HG02623 (cell line): ENCODE data around the gene GAS7.
"Not testable (repeated sequence)": the region's sequence is repeated elsewhere in the genome, so short reads cannot be mapped to it uniquely, and the experiment has no call there.

ENCODE experiments used
- ATAC-seq: cut with Tn5 transposase; IDR thresholded peaks from one replicate; pipeline ENCODE4 v1.9.1; 2021; ENCODE audit warnings: moderate library complexity; ENCODE audit not compliant: unreplicated experiment

Gene GAS7

GRCh38 chr17:10031127-10031526 lies 167.3 kb downstream of the GAS7 start:
- ATAC-seq = no peak

- ATAC-seq = no peak
Measured at GRCh38 chr17:10029129-10029528, 169.3 kb downstream of the GAS7 start.

GRCh38 chr17:10025976-10026901 lies 172.2 kb downstream of the GAS7 start:
- no peak for ATAC-seq

- no peak for ATAC-seq
Measured at GRCh38 chr17:10025224-10025623, 173.2 kb downstream of the GAS7 start.

GRCh38 chr17:10022416-10022815 lies 176.0 kb downstream of the GAS7 start:
- no peak for ATAC-seq

GRCh38 chr17:10021272-10021984 lies 177.0 kb downstream of the GAS7 start:
- no peak for ATAC-seq

- ATAC-seq = no peak
Measured at GRCh38 chr17:10019941-10020451, 178.4 kb downstream of the GAS7 start.

- ATAC-seq = peak; percentile 55
Measured at GRCh38 chr17:10018461-10018891, 179.9 kb downstream of the GAS7 start.

GRCh38 chr17:10016958-10017570 lies 181.3 kb downstream of the GAS7 start:
- ATAC-seq = not testable (repeated sequence)

GRCh38 chr17:10013365-10014112 lies 184.9 kb downstream of the GAS7 start:
- peak; percentile 75 for ATAC-seq

- no peak for ATAC-seq
Measured at GRCh38 chr17:10010752-10011151, 187.7 kb downstream of the GAS7 start.

- ATAC-seq = no peak
Measured at GRCh38 chr17:10003705-10004104, 194.7 kb downstream of the GAS7 start.

GRCh38 chr17:10002567-10003360 lies 195.6 kb downstream of the GAS7 start:
- ATAC-seq = not testable (repeated sequence)

GRCh38 chr17:10001306-10001873 lies 197.0 kb downstream of the GAS7 start:
- ATAC-seq = no peak

GRCh38 chr17:9999919-10000695 lies 198.3 kb downstream of the GAS7 start:
- no peak for ATAC-seq

GRCh38 chr17:9998060-9998459 lies 200.3 kb downstream of the GAS7 start:
- no peak for ATAC-seq

- ATAC-seq = no peak
Measured at GRCh38 chr17:9994761-9995160, 203.6 kb downstream of the GAS7 start.

GRCh38 chr17:9991796-9992195 lies 206.6 kb downstream of the GAS7 start:
- ATAC-seq = no peak

GRCh38 chr17:9991351-9991750 lies 207.1 kb downstream of the GAS7 start:
- no peak for ATAC-seq
